Measurements from ENCODE around the gene COL4A1.

Gene COL4A1

DNA sequence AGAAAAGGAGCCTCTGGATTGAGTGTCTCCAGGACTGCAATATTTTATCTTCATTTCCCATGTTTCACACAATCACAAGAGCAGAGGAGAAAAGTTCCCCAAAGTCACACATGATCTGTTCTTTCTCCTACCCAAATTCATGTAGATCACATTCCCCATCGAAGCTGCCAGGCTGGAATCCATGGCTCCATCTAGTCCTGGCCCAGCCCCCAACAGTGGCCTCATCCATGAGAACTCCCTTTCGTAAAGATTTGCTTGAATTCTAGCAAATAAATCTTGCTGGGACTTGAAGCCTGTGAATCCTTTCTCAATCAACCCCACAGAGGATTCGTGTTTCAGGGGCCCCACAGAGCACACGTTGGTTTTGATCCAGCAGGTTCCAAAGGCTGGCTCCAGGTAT lies 109.5 kb downstream of the COL4A1 start:
- DNase-seq (ENCODE audit: low read depth, low spot score): no peak

DNA sequence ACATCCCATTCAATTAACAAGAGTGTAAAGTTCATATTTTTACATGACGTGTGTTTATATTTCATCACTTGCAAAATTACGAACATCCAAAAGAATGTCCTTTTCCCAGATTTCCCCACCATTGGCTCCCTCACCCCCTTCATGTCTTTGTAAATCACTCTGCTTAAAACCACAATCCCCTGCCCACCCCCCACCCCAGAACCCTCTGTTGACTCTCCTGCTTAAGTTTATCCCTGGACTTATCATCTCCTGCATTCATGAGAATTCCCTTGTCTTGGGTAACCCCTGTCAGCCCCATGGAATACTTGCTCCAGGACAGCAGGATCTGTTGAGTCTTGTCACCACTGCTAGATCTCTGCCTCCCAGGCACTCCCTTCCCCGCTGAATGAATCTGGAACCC lies 109.9 kb downstream of the COL4A1 start:
- no peak for DNase-seq (ENCODE audit: low read depth, low spot score)

DNA sequence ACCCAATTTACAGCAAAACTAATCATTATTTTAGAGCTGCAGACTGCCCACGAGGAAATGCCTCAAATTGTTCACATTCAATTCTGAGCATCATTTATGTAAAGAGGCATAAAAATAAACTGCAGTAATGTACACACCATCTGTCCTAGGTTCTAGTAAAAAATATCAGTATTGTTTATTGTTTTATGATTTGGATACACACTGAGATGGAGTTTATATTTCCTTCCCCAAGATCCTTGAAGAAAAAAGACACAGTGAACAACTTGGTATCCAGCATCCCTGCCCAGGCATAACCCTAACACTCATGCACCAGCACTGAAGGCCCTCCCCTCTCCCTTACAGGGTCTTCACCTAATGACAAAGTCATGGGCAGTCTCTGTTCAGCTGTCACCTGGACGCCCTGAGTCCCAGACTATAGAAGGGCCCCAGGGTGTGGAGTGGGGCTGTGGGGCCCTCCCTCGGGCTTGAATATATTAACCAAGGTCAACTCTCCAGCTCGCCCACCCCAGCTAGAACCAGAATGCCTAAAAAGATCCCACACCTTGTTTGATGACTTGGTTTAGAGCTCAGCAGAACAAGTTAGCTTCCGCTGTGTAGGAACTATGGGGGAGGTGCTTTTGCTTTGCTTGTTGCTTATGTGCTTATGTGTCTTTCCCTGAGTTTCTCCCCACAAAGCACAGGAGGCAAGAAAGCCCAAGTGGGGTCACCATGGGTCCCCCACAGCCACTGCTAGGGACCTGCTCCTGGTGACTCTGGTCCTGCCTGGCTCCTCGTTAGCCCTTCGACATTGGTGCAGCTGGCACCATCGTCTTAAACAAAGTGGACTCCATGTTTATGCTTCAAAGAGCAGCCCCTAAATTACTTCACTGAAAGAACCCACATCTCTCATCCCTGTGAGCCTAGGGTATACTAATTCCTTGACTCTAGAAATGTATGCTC lies 111.1 kb downstream of the COL4A1 start:
- DNase-seq (ENCODE audit: low read depth, low spot score): no peak

DNA sequence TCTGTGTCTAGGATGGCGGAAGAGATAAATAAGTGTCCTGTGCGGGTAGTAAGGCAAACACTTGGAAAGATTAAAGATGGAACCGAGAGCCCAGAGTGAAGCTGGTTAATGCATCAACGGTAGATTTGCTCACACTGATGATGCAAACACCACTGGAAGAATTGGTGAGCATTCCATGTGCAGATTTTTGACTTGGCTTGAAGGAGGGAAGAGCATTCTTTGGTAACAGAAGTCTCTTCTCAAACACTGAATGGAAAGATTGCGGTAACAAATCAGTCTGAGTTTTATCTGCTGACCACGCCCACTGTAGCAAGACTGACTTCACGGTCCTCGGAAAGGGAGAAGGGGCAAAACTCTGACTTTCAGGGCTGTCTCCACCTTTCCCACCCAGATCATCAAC lies 112.5 kb downstream of the COL4A1 start:
- no peak for DNase-seq (ENCODE audit: low read depth, low spot score)

DNA sequence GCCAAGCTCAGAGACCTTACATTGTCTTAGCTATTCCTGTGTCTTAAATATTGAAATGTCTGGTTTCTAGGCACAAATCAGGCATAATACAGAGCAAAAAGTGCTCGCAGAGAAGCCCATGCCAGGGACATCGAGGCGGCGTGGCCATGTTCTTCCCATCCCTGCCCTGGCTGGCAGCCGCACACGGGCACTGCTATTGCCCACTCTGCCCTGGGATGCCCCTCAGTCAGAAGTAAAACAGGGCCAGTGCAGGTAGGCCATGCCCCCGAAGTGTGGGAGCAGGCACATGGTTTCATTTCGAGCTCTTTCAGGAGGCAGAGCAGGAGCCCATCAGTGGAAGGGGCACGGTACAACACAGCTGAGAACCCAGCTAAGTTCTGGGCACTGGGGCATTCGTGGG lies 113.5 kb downstream of the COL4A1 start:
- no peak for DNase-seq (ENCODE audit: low read depth, low spot score)

DNA sequence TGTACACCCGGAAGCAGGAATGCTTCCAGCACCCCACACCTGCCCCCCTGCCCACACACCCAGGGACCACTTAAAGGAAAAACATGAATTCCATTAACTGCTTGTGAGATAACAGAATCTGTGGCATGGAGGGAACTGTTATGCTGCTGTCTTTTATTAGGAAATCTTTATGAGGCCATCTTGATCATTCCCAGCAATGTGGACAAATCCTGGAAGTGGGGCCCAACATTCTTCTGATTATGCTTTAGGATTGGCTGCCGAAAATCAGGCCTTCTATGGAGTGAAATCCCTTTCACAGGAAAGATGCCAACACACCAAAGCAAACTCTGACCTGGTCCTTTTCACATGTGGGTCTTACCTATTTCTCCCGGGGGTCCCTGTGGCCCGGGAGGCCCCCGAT lies 114.5 kb downstream of the COL4A1 start:
- no peak for DNase-seq (ENCODE audit: low read depth, low spot score)

DNA sequence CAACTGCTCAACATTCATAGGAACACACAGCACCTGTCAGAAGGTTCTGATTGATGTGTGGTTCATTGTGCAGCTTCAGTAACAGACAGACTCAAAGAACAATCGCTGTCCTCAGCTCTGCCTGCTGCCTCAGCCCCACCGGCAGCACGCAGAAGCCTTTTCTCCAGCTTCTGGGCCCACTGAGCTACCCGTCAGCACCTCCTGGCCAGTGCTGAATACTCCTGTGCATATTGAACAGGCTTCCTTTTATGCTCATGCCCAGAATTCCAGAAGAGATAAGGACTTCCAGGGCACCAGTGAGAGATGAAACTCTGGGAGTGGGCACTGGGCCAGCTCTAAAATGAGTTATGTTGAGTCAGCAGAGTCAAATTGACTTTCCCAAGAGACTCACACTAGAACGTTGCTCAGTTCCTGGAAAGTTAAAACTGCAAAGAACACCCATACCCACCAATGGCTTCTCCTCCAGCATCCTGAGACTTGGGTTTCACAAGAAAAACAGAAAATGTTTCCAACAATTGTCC lies 119.3 kb downstream of the COL4A1 start:
- DNase-seq (ENCODE audit: low read depth, low spot score): peak; percentile 68

DNA sequence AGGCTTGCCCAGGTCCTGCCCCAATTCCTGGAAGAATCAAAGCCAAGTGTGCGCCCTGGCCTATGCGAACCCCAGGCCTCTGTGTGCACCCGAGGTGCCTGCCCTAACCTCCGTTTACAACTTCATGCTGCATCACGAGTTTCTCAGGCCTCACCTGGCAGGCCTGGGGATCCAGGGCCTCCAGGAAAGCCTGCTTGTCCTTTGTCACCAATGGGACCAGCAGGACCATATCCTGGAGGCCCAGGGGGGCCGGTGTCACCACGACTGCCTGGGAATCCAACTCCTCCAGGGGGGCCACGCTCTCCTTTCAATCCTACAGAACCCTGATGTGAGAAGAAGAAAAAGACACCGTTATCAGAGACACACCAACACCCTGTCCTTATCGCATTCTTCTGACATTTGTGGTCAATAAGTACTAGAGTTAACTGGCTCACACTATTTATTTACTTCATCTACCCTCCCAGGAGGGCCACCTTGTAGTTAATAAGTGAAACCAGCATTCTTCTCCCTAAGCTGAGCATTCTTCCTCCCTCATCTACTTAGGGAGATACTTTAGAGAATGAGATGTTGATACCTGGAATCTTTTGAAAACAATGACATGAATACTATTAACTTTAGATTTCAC lies 120.6 kb downstream of the COL4A1 start:
- DNase-seq (ENCODE audit: low read depth, low spot score): no peak

DNA sequence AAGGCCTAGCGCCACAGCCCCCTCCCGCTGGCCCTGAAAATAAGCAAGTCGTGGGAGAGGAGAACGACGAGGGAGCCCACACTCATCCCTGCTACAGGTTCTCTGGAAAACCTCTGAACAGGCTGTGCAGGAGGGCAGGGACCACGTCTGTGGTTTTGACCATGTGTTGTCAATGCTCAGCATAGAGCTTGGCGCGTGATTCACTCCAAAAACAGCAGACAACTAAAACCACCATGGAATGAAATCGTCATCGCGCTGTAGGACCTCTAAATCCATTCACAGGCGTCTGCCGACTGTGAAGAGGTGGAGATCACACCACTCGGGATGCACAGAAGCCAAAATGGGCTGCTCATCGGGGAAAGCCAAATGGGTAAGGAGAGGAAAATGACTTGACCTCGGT lies 121.3 kb downstream of the COL4A1 start:
- peak; percentile 94 for DNase-seq (ENCODE audit: low read depth, low spot score)

DNA sequence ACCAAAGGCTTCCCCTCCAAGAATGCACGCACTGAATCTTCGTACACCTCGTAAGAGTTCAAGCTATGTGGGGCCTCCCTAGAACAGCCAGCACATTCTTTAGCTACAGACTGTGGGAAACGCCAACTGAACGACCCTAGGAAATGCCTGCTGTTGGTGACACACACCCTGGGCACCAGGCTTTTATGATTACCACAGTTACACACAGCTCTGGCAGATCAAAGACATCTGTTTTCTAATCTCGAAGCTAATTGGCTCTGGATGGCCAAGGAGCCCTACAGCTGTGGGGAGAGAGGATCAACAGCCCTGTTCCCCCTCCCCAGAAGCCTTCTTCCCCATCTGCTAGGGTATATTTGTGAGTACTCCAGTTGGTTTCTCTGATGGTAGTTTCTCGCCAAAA lies 123.0 kb downstream of the COL4A1 start:
- DNase-seq (ENCODE audit: low read depth, low spot score): no peak

DNA sequence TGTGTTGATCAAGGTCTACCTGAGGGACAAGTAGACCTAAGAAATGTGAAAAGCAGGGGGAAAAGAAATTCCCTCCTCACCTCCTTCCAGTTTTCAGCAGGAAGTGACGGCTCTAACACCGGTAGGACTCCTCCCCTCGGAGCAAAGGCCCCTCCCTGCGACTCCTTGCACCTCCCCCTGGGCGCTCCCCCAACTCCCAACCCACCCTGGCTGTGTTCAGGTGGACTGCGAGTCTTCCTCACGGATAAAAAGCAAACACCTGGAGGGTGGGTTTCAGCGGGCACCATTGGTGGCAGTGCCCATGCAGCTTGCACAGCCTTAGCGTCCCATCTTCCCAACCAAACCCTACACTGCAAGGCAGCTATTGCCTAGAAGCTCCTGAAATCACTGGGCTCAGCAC lies 124.5 kb downstream of the COL4A1 start:
- no peak for DNase-seq (ENCODE audit: low read depth, low spot score)

DNA sequence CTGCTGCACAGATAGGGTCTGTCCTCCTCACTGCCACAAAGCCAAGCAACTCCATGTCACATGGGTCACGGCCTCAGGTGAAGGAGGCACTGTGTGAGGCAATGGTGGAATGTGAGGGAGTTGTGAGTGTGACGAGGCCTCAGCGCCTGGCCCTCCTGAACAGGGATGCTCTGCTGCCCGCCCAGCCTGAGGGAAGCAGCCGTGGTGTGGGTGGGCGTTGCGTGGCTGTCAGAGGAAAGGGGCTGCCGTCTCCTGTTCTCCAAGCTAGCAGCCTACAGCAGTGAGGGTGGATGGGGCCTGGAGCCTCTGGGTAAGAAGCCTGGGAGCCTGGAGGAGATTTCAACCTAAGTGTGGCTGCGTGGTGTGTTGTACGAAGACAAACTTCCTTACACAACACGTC lies 125.0 kb downstream of the COL4A1 start:
- no peak for DNase-seq (ENCODE audit: low read depth, low spot score)

DNA sequence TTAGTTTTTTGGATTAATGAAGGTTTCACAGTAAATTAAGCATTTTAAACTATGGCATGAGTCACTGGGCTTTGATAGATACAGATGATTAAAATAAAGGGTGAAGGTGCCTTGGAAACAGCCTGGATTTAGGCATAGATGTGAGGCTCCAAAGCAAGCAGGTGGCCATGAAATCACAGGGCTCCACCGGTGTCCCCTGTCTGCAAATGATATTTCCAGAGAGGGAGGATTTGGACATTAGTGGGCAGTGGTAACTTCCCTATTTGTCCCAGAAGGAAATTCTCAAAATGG lies 127.2 kb downstream of the COL4A1 start:
- no peak for DNase-seq (ENCODE audit: low read depth, low spot score)

DNA sequence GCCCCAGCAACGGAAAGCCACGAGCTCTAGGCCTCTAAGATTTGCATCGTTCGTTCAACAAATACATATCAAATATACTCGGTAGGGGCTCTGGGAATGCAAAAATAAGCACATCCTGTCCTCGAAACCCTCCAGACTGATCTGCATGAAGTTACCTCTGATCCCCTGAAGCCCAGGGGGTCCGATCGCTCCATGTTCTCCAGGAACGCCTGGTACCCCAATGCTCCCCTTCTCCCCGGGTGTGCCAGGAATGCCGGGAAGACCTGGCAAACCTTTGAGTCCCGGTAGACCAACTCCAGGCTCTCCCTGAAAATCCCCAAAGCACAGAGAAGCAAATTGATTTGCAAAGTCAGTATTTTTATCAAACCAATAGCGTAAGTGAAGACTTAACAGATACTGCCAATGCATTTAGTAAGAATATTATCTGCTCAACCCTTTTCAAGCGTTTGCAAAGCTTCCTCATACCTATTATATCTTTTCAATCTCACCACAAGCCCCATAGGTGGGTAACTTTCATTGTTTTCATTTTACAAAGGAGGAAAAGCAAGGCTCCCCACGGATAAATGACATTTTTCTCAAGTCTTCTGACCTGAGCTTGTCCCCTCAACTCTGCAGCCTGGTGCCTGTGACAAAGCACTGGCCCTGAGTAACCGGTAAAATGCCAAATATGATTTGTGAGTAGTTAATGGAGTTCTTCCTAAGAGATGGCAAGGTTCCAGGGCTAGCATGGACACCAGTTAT lies 127.7 kb downstream of the COL4A1 start:
- DNase-seq (ENCODE audit: low read depth, low spot score): no peak

DNA sequence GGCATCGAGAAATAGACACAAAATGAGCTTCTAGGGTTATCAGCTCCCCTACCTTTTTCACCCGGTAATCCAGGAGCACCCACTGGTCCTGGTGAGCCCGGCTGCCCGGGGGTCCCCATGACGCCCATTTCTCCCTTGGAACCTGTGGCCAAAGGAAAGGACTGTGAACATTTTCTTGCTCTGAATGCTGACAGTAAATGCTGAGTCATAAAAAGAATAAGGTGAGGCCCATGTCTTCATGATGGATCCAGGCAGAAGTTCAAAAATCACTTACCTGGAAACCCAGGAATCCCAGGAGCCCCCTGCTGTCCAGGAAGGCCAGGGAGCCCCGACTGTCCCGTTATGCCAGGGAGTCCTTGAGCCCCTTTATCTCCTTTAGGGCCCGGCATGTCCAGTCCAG lies 129.2 kb downstream of the COL4A1 start:
- DNase-seq (ENCODE audit: low read depth, low spot score): no peak

DNA sequence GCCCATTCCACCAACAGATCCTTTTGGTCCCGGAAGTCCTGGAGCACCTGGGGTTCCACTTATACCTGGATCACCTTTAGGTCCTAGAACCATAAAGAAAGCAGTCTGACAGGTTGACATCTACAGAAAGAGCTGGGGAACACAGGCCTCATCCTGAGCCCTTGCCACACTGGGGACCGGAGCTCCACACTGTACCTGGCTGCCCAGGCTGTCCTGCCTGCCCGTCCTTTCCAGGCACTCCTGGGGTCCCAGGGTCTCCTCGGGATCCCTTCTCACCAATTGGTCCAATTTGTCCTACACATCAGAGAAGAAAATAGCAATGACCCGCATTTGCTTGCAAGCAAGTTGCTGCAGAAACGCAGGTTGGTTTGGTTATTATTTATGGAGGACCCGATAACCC lies 130.5 kb downstream of the COL4A1 start:
- DNase-seq (ENCODE audit: low read depth, low spot score): no peak

DNA sequence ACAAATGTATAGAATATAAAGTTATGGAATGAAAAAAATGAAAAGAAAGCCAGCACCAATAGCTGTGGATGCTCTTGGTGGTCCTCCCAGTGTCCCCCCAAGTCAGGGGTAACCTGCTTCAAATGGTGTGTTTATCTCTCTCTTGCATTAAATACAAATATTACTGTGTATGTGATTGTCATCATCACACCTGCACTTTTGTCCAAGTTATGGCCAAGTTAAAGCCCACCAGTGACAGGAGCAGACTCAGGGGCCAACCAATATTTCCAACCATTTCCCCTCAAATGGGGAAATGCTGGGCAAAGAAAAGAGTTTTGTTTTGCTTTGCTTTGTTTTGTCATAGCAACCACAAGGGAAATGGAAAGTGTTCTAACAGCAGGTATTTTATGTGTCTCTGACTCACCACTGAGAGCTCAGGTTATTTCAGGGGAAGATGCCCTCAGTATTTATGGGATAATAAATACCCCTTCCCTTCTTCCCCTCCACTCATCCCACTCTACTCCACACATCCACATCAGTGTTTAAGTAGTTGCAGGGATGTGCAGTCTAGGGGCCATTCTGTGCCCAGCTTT lies 133.6 kb downstream of the COL4A1 start:
- DNase-seq (ENCODE audit: low read depth, low spot score): no peak

DNA sequence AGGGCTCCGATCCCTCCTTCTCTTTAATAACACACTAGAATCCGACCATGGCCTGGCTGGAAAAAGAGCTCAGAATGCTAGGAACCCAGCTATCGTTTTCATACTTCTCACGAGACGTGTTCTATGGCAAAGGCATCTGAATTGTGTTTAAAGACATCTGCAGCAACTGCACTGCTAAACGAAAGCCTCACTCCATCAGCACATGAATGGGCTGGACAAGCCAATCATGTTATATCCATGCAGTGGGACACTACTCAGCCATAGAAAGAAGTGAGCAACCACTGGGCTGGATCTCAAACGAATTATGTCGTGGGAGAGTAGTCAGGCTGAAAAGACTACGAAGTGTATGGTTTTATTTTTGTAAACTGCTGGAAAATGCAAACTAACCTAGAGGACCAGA lies 136.1 kb downstream of the COL4A1 start:
- DNase-seq (ENCODE audit: low read depth, low spot score): no peak

DNA sequence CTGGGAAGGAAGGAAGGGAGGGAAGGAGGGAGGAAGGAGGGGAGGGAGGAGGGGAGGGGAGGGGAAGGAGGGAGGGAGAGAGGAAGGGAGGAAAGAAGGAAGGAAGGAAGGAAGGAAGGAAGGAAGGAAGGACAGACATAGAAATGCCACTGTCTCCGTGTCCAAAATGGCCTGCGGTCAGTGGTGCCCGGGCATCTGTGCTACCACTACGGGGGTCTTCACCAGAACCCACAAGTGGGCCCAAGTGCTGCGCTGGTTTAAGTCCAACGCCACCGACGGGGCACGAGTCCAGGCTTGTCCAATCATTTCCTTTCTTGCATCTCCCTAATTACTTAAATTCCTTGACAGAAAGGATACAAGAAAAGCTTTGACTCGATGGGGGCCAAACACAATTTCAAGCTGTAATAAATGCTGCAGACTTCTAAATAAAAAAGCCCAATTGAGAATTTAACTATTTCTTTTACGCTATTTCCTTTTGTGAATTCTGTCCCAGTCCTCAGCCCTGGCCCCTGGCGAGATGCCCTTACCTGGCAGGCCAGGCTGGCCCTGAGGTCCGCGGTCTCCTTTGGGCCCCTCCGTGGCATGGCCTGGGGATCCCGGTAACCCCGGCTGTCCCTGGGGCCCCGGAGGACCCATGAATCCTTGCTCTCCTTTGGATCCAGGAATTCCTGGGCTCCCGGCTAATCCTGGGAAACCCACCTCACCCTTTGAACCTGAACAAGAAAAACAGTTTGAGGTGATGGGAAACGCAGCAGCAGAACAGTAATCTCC lies 136.8 kb downstream of the COL4A1 start:
- DNase-seq (ENCODE audit: low read depth, low spot score): no peak

DNA sequence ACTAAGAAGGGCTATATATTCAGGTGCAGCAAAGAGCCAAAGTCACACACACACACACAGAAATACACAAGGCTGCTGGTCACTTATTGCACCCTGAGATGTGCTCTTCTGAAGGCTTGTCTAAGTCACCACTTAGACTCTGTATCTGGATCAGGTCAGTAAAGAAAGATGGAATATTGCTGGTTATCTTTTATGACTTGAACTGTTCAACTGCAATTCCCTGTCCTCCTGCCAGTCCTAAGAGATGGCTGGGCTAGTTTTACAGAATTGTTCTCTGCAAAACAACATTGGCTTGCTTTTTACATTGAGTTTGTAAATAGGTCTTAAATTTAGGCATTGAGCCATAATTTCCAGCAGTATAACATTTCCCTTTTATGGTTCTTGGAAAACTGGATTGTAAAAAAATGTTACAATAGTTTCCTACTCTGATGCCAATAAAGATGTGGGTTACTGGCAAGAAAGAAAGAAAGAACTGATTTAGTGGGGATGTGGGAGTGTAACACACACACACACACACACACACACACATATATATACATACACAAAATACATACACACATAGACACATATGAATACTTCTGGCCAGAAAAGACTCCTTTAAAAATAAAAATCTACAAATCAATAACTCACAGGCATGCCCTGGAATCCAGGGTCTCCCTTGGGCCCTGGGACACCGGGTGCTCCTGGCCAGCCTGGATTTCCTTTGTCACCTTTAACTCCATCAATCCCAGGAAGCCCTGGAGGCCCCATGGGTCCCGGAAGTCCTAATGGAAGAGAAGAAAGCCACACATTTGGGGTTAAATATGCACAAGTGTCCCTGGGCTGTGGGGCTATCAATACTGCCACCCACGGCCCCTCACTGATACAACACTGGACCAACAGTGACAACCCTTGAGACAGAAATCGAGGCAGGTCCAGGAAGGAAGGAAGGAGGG lies 137.7 kb downstream of the COL4A1 start:
- DNase-seq (ENCODE audit: low read depth, low spot score): no peak

Measured in brain pericyte (primary cell).